SW480 (cell line): ENCODE data around the gene LRP1.

Experiments
- DNase-seq: peaks from one replicate; pipeline ENCODE4 v3.0.0-alpha.2; 2016; ENCODE audit warnings: low spot score

LRP1 gene

GRCh38 chr12:57135527-57136326 lies 7.4 kb downstream of the LRP1 start:
- no peak for DNase-seq

DNA sequence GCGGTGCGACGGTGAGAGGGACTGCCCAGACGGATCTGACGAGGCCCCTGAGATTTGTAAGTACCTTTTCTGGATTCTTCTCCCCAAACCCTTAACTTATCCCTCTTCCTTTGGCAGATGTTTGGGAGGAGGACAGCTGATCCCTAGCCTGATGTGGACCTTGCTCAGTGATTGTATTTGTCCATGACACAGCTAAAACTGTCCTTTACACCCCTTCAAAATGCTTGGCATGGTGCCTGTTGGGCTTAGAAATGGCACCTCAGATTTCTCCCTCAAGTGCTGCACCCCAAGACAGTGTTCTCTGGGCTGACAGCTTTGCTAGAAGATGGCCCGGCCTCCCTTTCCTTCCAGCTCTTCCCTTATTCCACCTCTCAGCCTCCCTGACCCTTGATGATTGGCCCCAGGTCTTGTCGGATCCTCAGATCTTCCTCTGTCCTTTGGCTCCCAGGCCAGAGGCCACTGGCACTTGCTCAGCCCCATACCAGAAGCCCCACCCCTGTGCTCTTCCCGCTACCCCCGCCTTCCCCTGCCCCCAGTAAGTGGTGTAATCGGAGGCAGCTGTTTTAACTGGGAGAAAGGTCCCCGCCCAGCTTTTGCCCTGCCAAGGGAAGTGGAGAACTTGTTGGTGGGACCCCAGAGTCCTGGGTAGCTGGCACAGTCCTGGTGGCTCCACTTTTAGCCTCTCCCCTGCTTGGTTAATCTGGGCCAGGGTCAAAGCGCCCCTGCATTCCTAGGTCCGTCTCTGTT lies 10.4 kb downstream of the LRP1 start:
- DNase-seq: peak; percentile 46

DNA sequence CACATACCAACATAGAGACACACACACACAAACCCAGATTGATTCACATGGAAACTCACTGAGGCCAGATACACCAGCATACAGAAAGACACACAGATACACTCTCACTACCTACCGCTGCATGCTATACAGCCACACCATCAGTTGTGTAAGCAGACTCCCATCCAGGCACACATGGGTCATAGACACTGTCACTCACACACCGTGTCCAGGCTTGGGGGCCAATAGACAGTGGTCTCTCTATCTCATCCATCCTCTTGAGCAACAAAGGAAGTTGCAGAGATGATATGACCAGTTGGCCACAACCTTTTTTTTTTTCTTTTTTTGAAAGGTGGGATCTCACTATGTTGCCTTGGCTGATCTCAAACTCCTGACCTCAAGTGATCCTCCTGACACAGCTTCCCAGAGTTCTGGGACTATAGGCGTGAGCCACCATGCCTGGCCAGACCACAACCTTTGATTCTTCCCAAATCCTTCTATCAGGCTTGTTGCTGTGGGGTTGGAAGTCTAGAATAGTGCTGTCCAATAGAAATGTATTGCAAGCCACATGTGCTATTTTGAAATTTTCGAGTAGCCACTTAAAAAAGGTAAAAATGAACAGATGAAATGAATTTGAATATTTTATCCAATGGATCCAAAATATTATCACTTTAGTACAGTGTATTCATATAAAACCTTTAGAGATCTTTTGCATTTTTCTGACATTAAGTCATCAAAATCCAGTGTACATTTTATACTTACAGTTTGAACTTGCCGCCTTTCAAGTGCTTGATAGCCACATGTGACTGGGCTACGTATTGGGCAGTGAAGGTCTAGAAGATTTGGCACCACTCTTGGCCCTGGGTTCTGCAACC lies 11.7 kb downstream of the LRP1 start:
- DNase-seq: no peak

DNA sequence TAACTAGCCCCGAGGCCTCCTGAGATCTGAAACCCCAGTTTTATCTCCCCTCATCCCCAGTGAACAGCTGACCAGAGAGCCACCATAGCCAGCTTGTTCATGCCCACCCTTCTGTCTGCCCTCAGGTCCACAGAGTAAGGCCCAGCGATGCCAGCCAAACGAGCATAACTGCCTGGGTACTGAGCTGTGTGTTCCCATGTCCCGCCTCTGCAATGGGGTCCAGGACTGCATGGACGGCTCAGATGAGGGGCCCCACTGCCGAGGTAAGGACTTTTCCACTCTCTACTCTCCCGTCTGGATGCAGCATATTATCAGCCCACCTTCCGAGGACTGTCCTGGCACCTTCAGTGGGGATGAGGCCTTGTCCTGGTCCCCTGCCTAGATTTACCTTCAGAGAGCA lies 13.0 kb downstream of the LRP1 start:
- no peak for DNase-seq

DNA sequence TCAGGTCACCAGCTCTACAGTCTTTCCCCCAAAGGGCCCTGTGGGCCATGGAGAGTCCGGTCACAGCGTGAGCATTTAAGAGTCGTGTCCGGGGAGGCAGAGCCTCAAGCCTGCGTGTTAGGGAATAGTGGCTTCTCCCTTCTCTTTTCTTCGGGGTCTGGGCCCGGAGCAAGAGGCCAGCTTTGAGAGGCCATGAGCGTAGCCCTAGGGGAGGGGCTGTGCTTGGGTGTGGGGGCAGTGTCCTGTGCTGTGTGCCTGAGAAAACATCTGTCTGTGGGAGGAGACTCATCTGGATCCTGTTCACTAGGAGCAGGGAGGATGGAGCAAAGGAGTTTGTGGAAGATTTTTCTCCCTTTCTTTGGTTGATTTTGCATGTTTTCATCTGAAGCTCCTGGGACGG lies 13.8 kb downstream of the LRP1 start:
- DNase-seq: no peak

DNA sequence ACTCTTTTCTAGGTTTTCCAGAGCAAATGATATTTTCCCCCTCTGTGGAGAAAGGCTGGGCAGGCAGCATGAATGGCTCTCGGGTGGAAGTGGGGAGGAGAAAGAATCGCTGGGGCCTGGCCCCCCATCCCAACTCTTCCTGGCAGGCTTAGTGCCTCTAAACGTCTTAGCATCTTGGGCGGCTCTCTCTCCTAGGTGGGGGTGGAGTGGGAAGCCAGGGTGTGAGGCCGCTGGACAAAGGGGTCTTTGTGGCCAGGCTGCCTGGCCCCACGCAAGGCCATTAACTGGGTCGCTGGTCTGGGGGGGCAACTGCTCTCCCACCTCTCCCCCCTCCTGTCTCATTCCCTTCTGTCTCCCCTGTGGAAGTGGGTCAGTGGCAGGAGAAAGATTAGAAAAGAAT lies 14.4 kb downstream of the LRP1 start:
- DNase-seq: no peak

- DNase-seq: no peak
Measured at GRCh38 chr12:57143454-57143853, 15.2 kb downstream of the LRP1 start.

DNA sequence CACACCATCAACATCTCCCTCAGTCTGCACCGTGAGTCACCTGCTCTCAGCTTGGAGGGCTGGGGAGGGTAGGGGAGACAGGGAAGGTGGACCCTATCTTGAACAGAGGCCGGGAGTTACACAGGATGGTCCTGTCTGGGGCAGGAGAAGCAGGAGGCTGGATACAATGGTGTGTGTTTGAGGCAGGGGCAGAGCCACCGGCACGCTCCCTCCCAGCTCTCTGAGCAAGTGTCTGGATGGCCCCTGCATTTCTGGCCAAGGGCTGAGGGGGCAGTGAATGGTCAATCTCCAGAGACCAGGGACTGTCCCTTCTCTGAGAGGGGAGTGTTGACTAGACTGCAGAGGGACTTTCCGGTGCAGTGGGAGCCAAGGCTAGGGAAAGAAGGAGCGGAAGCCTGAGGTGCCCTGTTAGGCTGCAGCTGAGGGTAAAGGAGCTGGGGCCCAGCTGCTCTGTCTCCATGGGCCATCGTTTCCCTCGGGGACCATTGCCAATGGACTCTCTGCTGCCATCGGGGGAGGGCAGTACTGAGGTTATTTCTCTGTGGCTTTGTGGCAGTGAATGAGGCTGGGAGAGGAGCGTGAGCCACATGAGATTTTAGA lies 17.3 kb downstream of the LRP1 start:
- DNase-seq: no peak

GRCh38 chr12:57146092-57146491 lies 17.8 kb downstream of the LRP1 start:
- no peak for DNase-seq

- DNase-seq: no peak
Measured at GRCh38 chr12:57146961-57147944, 19.0 kb downstream of the LRP1 start, which contains the start of gene LRP1-AS. LRP1-AS (minus strand) TSS chr12:57147619.

GRCh38 chr12:57148469-57149244 lies 20.4 kb downstream of the LRP1 start:
- DNase-seq: no peak

GRCh38 chr12:57149245-57149900 lies 21.1 kb downstream of the LRP1 start:
- no peak for DNase-seq

DNA sequence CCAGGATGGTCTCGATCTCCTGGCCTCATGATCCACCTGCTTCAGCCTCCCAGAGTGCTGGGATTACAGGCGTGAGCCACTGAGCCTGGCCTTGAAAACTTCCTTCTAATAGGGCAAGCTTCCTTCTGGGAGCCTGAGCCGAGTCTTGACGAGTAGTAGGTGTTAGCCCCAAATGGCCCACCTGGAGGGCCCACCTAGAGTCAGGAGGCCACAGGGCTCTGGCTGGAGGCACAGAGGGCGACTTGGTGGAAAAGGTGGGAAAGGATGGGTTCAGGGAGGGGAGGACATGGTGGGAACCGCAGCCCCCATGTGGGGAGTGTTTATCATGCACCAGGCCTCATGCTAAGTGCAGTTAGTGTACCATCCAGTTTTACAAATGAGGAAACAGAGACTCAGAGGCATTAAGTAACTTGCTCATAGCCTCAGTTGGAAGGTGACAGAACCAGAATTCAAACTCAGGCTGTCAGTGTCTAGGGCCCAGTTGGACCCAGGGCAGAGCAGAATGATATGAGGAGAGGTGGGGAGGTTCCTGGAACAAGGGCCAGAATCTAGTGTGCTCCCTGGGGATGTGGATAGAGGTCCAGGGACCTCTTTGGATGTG lies 22.2 kb downstream of the LRP1 start:
- DNase-seq: no peak

DNA sequence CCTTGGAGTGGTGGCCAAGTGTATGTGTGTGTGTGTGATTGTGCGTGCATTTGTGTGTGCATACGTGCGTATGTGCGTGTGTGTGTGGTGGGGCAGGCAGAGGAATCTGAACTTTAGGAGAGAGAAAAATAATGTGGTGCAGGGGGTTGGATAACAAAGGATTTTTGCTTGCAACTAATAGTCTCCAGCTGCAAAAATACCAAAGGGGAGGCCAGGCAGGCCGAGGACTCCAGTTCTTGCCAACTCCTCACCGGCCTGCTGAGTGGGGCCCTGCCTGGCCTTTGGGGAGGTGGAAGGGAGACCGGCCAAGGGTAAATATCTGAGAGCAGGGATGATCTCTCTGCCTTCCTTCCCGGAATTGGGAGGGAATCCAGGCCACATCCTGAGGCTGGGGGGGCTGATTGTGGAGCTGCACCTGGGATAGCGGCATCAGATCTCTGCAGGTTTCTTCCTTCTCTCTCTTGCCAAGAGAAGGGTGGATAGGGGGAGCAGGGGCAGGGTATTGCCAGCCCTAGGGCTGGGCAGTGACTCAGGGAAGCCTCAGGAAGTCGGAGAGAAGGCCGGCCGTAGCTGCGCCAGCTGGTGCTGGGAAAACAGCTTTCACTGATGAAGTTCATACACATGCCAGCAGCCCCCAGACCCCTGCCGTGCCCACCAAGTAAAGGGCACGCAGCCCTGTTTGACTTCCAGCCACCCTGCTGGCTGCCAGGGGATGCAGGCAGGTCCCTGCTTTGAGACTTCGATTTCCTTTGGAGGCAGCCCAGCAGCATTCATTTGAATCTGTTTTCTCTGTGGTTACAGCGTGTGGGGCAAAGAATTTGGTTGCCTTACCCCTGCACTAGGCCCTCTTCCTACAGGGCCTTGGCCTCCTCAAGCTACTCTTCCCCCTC lies 23.7 kb downstream of the LRP1 start:
- DNase-seq: no peak

DNA sequence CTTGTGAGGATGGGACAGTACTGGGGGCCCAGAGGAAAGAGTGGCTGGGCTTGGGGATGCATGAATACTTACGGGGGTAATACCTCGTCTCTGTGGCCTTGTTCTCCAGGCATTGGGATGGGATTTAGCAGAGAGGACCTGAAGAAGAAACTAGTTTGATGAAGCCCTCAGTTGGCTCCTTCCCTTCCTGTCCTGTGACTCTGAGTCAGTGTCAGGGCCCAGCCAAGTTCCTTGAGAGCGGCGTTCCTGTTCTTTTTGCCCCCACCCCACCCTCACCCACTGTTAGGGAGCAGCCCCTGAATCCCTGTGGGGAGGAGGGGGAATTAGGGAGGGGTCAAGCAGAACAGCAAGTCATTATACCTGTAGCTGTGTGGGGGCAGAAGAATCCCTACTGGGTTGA lies 24.4 kb downstream of the LRP1 start:
- no peak for DNase-seq

DNA sequence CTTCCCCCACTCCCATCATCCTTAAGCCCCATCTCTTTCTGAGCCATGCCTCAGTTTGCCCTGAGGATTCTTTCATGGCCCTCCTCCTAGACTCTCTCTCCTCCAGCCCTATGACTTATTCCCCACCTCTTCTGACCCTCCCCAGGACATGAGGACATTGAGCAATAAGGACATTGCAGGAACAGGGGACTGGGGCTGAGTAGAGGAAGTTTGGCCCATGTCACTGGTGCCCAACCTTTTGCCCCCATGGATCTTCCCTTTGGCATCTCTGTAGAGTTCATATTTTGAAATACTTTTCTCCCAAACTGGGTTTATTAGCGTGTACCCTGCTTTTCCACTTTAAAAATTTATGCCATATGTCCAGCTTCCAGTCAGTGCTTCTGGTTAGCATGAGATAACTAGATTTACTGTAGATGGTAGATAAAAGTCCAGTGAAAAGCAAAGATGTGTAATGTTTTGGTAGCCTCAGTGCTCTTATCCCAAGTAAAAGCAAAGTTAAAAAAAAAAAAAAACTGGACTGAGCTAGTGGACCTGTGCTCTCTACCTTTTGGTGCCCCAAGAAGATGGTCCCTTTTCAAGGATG lies 25.2 kb downstream of the LRP1 start:
- DNase-seq: no peak

DNA sequence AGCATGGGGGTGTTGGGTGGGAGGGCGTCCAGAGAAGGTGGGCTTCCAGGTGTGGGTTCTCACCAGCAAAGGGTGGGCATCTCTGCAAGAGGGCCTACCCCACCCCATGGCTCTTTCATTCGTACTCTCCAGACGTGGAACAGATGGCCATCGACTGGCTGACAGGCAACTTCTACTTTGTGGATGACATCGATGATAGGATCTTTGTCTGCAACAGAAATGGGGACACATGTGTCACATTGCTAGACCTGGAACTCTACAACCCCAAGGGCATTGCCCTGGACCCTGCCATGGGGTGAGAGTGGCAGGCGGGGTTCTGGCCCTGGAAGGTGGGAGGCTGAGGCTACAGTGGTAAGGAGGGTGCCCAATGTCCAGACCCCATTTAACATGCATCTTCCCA lies 25.8 kb downstream of the LRP1 start:
- DNase-seq: no peak
